NCI-H146 treated with DMSO at 0.1 percent for 48 hours (cell line): Measurements from ENCODE around the gene PRLR.

Experiments
- DNase-seq: peaks from one replicate; lab custom pipeline; 2025; ENCODE audit not compliant: unreplicated experiment; lab: John Stamatoyannopoulos, UW

The PRLR gene

GRCh38 chr5:35091704-35092103 is 138.6 kb downstream of the PRLR start:
- no peak for DNase-seq

- DNase-seq, result no peak
Measured at GRCh38 chr5:35089334-35090314, 140.7 kb downstream of the PRLR start.

- no peak for DNase-seq
Measured at GRCh38 chr5:35087991-35088390, 142.3 kb downstream of the PRLR start.

- no peak for DNase-seq
Measured at GRCh38 chr5:35083150-35083549, 147.1 kb downstream of the PRLR start.

- DNase-seq, result no peak
Measured at GRCh38 chr5:35082530-35082929, 147.8 kb downstream of the PRLR start.

GRCh38 chr5:35081134-35081533 is 149.2 kb downstream of the PRLR start:
- no peak for DNase-seq

- no peak for DNase-seq
Measured at GRCh38 chr5:35073160-35073559, 157.1 kb downstream of the PRLR start.

GRCh38 chr5:35069188-35069587 is 161.1 kb downstream of the PRLR start:
- no peak for DNase-seq

- DNase-seq, result no peak
Measured at GRCh38 chr5:35067985-35068384, 162.3 kb downstream of the PRLR start.

- no peak for DNase-seq
Measured at GRCh38 chr5:35066260-35066795, 164.0 kb downstream of the PRLR start.

- DNase-seq, result no peak
Measured at GRCh38 chr5:35063414-35063813, 166.9 kb downstream of the PRLR start.

GRCh38 chr5:35061211-35061770 is 169.0 kb downstream of the PRLR start:
- DNase-seq, result no peak

GRCh38 chr5:35060236-35060635 is 170.1 kb downstream of the PRLR start:
- no peak for DNase-seq

- DNase-seq, result no peak
Measured at GRCh38 chr5:35059251-35059650, 171.0 kb downstream of the PRLR start.

GRCh38 chr5:35058374-35058788 is 171.9 kb downstream of the PRLR start:
- DNase-seq, result no peak

- DNase-seq, result no peak
Measured at GRCh38 chr5:35056686-35057085, 173.6 kb downstream of the PRLR start.

- DNase-seq, result no peak
Measured at GRCh38 chr5:35052838-35053237, 177.4 kb downstream of the PRLR start.

GRCh38 chr5:35050541-35051126 is 179.7 kb downstream of the PRLR start:
- no peak for DNase-seq

- no peak for DNase-seq
Measured at GRCh38 chr5:35048910-35049309, 181.4 kb downstream of the PRLR start.

- no peak for DNase-seq
Measured at GRCh38 chr5:35047785-35048404, 182.4 kb downstream of the PRLR start, which contains the start of gene AGXT2. AGXT2 (minus strand) TSS chr5:35047949; CDS start chr5:35047892, 57 bp downstream.

GRCh38 chr5:35046774-35047173 is 183.5 kb downstream of the PRLR start:
- no peak for DNase-seq
